Stomach (tissue), 4 donors: Measurements from ENCODE around the gene TNS1.

Experiments
- POLR2A ChIP-seq, 4 donors: fragments of 450-650 bp; IDR thresholded peaks; one replicate each; pipeline ENCODE4 v1.6.1; 2016; ENCODE audit warnings: antibody characterized with exemption in 4 of 4, control low read depth in 2 of 4, mild to moderate bottlenecking in 1 of 4, moderate library complexity in 1 of 4
- TF ChIP-seq, protein P1 (sequence below), 7 experiments: fragments of 450-650 bp in 4 of 7; fragments of 200-600 bp in 3 of 7; sonication (generic) in 3 of 7; IDR thresholded peaks; one replicate each; pipeline ENCODE4 v1.5.1; 2016 to 2019; ENCODE audit warnings: antibody characterized with exemption in 7 of 7, control low read depth in 2 of 7, mild to moderate bottlenecking in 1 of 7

GRCh38 chr2:217938036-217938435 is 64.8 kb downstream of the TNS1 start:
- TF ChIP-seq, protein P1, sequence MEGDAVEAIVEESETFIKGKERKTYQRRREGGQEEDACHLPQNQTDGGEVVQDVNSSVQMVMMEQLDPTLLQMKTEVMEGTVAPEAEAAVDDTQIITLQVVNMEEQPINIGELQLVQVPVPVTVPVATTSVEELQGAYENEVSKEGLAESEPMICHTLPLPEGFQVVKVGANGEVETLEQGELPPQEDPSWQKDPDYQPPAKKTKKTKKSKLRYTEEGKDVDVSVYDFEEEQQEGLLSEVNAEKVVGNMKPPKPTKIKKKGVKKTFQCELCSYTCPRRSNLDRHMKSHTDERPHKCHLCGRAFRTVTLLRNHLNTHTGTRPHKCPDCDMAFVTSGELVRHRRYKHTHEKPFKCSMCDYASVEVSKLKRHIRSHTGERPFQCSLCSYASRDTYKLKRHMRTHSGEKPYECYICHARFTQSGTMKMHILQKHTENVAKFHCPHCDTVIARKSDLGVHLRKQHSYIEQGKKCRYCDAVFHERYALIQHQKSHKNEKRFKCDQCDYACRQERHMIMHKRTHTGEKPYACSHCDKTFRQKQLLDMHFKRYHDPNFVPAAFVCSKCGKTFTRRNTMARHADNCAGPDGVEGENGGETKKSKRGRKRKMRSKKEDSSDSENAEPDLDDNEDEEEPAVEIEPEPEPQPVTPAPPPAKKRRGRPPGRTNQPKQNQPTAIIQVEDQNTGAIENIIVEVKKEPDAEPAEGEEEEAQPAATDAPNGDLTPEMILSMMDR (IDR thresholded peaks at IDR 0.05): no peak
- no peak for TF ChIP-seq POLR2A (IDR thresholded peaks at IDR 0.05)
